ENCODE measurements around the gene PKNOX2.

DNA sequence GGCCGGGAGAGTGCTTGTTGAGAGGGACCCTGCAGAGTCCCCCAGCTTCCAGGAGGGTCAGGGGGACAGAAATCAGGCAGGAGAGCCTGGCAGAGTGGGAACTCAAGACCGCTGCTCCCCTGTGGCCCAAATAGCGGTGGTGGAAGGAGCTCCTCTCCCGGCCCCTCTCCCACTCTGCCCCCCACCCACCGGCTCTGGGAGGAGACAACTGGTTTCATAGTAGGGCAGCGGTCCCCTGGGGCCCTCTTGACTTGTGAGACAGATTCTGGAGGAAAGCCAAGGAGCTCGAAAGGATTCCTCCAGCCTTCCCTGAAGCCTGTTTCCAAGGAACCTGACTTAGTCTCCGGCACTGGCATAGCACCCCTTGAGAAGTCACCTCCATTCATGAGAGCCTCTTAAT, 10.1 kb downstream of the PKNOX2 start:
- no peak for TF ChIP-seq CTCF (IDR thresholded peaks at IDR 0.05)
- no peak for TF ChIP-seq POLR2A (IDR thresholded peaks at IDR 0.05)
- TF ChIP-seq POLR2AphosphoS5 (IDR thresholded peaks at IDR 0.05) = no peak
- TF ChIP-seq EP300 (IDR thresholded peaks at IDR 0.05; ENCODE audit: low read depth) = no peak

Measured in transverse colon (tissue), 4 donors.